ENCODE results near the gene PPARG. TPM values are rescaled to one million over a fixed set of nuclear protein-coding genes. Genes with fewer than 3 reads are reported as not detected.

Gene PPARG
- total and polyA plus RNA-seq, 2 donors: 18.6 to 62.9 TPM

GRCh38 chr3:12420393-12420792, 131.5 kb downstream of the PPARG start:
- H3K36me3 ChIP-seq (ENCODE audit: insufficient read depth): no peaks in the 10 kb centered on the region
- H3K27ac ChIP-seq (ENCODE audit: low read depth): no peak overlapping the region
- no peaks in the 10 kb centered on the region for H3K4me1 ChIP-seq (ENCODE audit: insufficient read depth)
- 80% methylated on average over 3 of the region's 3 CpGs for WGBS
- no peak for DNase-seq (ENCODE audit: extremely low spot score)
- no peak overlapping the region for H3K4me3 ChIP-seq (ENCODE audit: low read depth, low read length)

GRCh38 chr3:12421132-12421531, 132.3 kb downstream of the PPARG start:
- H3K4me1 ChIP-seq (ENCODE audit: insufficient read depth): no peaks in the 10 kb centered on the region
- no peak overlapping the region for H3K4me3 ChIP-seq (ENCODE audit: low read depth, low read length)
- no peak overlapping the region for H3K27ac ChIP-seq (ENCODE audit: low read depth)
- DNase-seq (ENCODE audit: extremely low spot score): no peak
- H3K36me3 ChIP-seq (ENCODE audit: insufficient read depth): no peaks in the 10 kb centered on the region
- WGBS: 48% methylated on average over 5 of the region's 5 CpGs

- no peaks in the 10 kb centered on the region for H3K36me3 ChIP-seq (ENCODE audit: insufficient read depth)
- WGBS: 67% methylated on average over 4 of the region's 4 CpGs
- no peak overlapping the region for H3K4me3 ChIP-seq (ENCODE audit: low read depth, low read length)
- DNase-seq (ENCODE audit: extremely low spot score): no peak
- no peaks in the 10 kb centered on the region for H3K4me1 ChIP-seq (ENCODE audit: insufficient read depth)
- H3K27ac ChIP-seq (ENCODE audit: low read depth): no peak overlapping the region
Observed at GRCh38 chr3:12423131-12423530, 134.3 kb downstream of the PPARG start.

GRCh38 chr3:12423918-12424630, 135.2 kb downstream of the PPARG start:
- no peak overlapping the region for H3K4me3 ChIP-seq (ENCODE audit: low read depth, low read length)
- no peaks in the 10 kb centered on the region for H3K4me1 ChIP-seq (ENCODE audit: insufficient read depth)
- no peak overlapping the region for H3K27ac ChIP-seq (ENCODE audit: low read depth)
- DNase-seq (ENCODE audit: extremely low spot score): no peak
- no peaks in the 10 kb centered on the region for H3K36me3 ChIP-seq (ENCODE audit: insufficient read depth)
- 47% methylated on average over 6 of the region's 6 CpGs for WGBS

GRCh38 chr3:12424635-12425319, 135.9 kb downstream of the PPARG start:
- H3K4me1 ChIP-seq (ENCODE audit: insufficient read depth): no peaks in the 10 kb centered on the region
- DNase-seq (ENCODE audit: extremely low spot score): no peak
- 52% methylated on average over 12 of the region's 12 CpGs for WGBS
- no peak overlapping the region for H3K4me3 ChIP-seq (ENCODE audit: low read depth, low read length)
- H3K27ac ChIP-seq (ENCODE audit: low read depth): no peak overlapping the region
- H3K36me3 ChIP-seq (ENCODE audit: insufficient read depth): no peaks in the 10 kb centered on the region

GRCh38 chr3:12425850-12426579, 137.1 kb downstream of the PPARG start:
- no peak for DNase-seq (ENCODE audit: extremely low spot score)

GRCh38 chr3:12427551-12427950, 138.7 kb downstream of the PPARG start:
- no peak for DNase-seq (ENCODE audit: extremely low spot score)
- Histone ChIP-seq H3K4me3 (ENCODE audit: low read depth, low read length) (no peak overlapping the region), H3K4me1 (ENCODE audit: insufficient read depth) (no peaks in the 10 kb centered on the region), H3K27ac (ENCODE audit: low read depth) (no peak overlapping the region), H3K36me3 (ENCODE audit: insufficient read depth) (no peaks in the 10 kb centered on the region)
- WGBS: 82% methylated on average over 4 of the region's 4 CpGs

More at GRCh38 chr3:12425850-12426579, 137.1 kb downstream of the PPARG start:
- WGBS: 56% methylated on average over 11 of the region's 11 CpGs
- no peaks in the 10 kb centered on the region for H3K36me3 ChIP-seq (ENCODE audit: insufficient read depth)
- H3K27ac ChIP-seq (ENCODE audit: low read depth): no peak overlapping the region
- no peak overlapping the region for H3K4me3 ChIP-seq (ENCODE audit: low read depth, low read length)
- no peaks in the 10 kb centered on the region for H3K4me1 ChIP-seq (ENCODE audit: insufficient read depth)

- Histone ChIP-seq H3K27ac (ENCODE audit: low read depth) (no peak overlapping the region), H3K36me3 (ENCODE audit: insufficient read depth) (no peaks in the 10 kb centered on the region), H3K4me3 (ENCODE audit: low read depth, low read length) (no peak overlapping the region), H3K4me1 (ENCODE audit: insufficient read depth) (no peaks in the 10 kb centered on the region)
- 74% methylated on average over 5 of the region's 5 CpGs for WGBS
- DNase-seq (ENCODE audit: extremely low spot score): no peak
Observed at GRCh38 chr3:12428126-12428525, 139.3 kb downstream of the PPARG start.

GRCh38 chr3:12430086-12430485, 141.2 kb downstream of the PPARG start:
- Histone ChIP-seq H3K4me3 (ENCODE audit: low read depth, low read length) (no peak overlapping the region), H3K27ac (ENCODE audit: low read depth) (no peak overlapping the region), H3K36me3 (ENCODE audit: insufficient read depth) (no peaks in the 10 kb centered on the region), H3K4me1 (ENCODE audit: insufficient read depth) (no peaks in the 10 kb centered on the region)
- 32% methylated on average over 5 of the region's 5 CpGs for WGBS
- no peak for DNase-seq (ENCODE audit: extremely low spot score)

- H3K4me1 ChIP-seq (ENCODE audit: insufficient read depth): no peaks in the 10 kb centered on the region
- no peak overlapping the region for H3K4me3 ChIP-seq (ENCODE audit: low read depth, low read length)
- DNase-seq (ENCODE audit: extremely low spot score): no peak
Observed at GRCh38 chr3:12433823-12434222, 145.0 kb downstream of the PPARG start.

GRCh38 chr3:12436514-12437220, 147.8 kb downstream of the PPARG start:
- Histone ChIP-seq H3K4me3 (ENCODE audit: low read depth, low read length) (no peak overlapping the region), H3K27ac (ENCODE audit: low read depth) (no peak overlapping the region), H3K4me1 (ENCODE audit: insufficient read depth) (no peaks in the 10 kb centered on the region), H3K36me3 (ENCODE audit: insufficient read depth) (no peaks in the 10 kb centered on the region)
- 52% methylated on average over 12 of the region's 12 CpGs for WGBS
- DNase-seq (ENCODE audit: extremely low spot score): no peak

More at GRCh38 chr3:12433823-12434222, 145.0 kb downstream of the PPARG start:
- Histone ChIP-seq H3K36me3 (ENCODE audit: insufficient read depth) (no peaks in the 10 kb centered on the region), H3K27ac (ENCODE audit: low read depth) (no peak overlapping the region)
- 87% methylated on average over 6 of the region's 6 CpGs for WGBS

- 91% methylated on average over 6 of the region's 6 CpGs for WGBS
- Histone ChIP-seq H3K4me3 (ENCODE audit: low read depth, low read length) (no peak overlapping the region), H3K36me3 (ENCODE audit: insufficient read depth) (no peaks in the 10 kb centered on the region), H3K4me1 (ENCODE audit: insufficient read depth) (no peaks in the 10 kb centered on the region), H3K27ac (ENCODE audit: low read depth) (no peak overlapping the region)
- DNase-seq (ENCODE audit: extremely low spot score): no peak
Observed at GRCh38 chr3:12437221-12437605, 148.3 kb downstream of the PPARG start.

GRCh38 chr3:12437861-12438260, 149.0 kb downstream of the PPARG start:
- Histone ChIP-seq H3K27ac (ENCODE audit: low read depth) (no peak overlapping the region), H3K36me3 (ENCODE audit: insufficient read depth) (no peaks in the 10 kb centered on the region), H3K4me1 (ENCODE audit: insufficient read depth) (no peaks in the 10 kb centered on the region), H3K4me3 (ENCODE audit: low read depth, low read length) (no peak overlapping the region)
- 95% methylated on average over 13 of the region's 13 CpGs for WGBS
- DNase-seq (ENCODE audit: extremely low spot score): no peak

Data from urinary bladder (tissue), 4 donors.